A673 (cell line): ENCODE data around the gene BABAM2.

Experiments
- EZH2 ChIP-seq: fragments of 200-600 bp; sonication (generic); IDR thresholded peaks from 2 replicates; pipeline ENCODE4 v1.6.1; 2017; ENCODE audit warnings: borderline replicate concordance, low read depth, mild to moderate bottlenecking, mixed read lengths, antibody characterized with exemption, low read length; ENCODE audit not compliant: poor library complexity, severe bottlenecking
- TF ChIP-seq, protein P1 (sequence below): fragments of 300-800, 200-600 bp; sonication (generic); conservative IDR thresholded peaks from 2 replicates; pipeline ENCODE4 v1.5.1; 2017; ENCODE audit warnings: low read depth, mild to moderate bottlenecking, antibody characterized with exemption, low read length, moderate library complexity, mixed read lengths

DNA sequence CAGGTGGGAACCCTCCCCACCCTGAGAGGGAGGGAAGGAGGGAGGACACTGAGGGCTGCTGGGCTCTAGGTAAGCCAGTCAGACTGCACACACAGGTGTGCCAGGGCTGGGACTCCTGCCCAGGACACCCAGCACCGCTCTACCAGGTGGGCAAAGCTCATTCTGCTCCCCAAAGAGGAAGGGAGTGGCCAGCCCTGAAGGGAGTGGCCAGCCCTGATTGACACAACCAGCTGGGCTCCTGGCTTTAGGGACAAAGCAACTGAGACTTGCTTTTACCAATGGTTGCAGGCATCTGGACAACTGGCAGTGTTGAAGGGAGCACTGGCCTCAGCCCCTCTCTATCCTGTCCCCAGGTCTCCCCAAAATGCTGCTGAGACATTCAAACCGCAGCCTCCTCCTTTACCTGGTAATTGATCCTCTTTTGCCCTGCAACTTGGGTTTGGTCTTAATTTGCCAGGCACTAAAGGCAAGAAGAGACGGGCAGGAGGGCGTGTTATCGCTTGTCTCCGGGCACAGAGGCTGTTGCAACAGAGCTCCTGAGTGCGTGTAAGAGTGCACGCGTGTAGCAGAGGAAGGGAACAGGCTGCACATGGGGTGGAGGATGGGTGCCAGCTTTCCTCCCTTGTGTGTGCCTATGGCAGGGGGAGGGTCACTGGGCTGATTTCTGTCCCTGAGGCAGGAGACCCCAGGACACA is 487.6 kb downstream of the BABAM2 start:
- TF ChIP-seq, protein P1, sequence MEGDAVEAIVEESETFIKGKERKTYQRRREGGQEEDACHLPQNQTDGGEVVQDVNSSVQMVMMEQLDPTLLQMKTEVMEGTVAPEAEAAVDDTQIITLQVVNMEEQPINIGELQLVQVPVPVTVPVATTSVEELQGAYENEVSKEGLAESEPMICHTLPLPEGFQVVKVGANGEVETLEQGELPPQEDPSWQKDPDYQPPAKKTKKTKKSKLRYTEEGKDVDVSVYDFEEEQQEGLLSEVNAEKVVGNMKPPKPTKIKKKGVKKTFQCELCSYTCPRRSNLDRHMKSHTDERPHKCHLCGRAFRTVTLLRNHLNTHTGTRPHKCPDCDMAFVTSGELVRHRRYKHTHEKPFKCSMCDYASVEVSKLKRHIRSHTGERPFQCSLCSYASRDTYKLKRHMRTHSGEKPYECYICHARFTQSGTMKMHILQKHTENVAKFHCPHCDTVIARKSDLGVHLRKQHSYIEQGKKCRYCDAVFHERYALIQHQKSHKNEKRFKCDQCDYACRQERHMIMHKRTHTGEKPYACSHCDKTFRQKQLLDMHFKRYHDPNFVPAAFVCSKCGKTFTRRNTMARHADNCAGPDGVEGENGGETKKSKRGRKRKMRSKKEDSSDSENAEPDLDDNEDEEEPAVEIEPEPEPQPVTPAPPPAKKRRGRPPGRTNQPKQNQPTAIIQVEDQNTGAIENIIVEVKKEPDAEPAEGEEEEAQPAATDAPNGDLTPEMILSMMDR, result no peak
- TF ChIP-seq EZH2, result no peak
